GM23338 (cell line): Measurements from ENCODE around the gene ZNF287.

Experiments used
- CREB1 ChIP-seq: fragments of 250-450 bp; sonication (Bioruptor Pico); IDR thresholded peaks from 2 replicates; pipeline ENCODE4 v1.5.0; 2020; ENCODE audit warnings: low read depth, mild to moderate bottlenecking, moderate library complexity
- CTCF ChIP-seq, 2 experiments: fragments of 200-600 bp in 1 of 2; sonication (generic) in 1 of 2; conservative IDR thresholded peaks; 2 replicates each; pipeline versions ENCODE4 v1.5.1 to v1.6.1; 2016 to 2017; ENCODE audit warnings: antibody characterized with exemption in 2 of 2, low read depth in 2 of 2, mild to moderate bottlenecking in 2 of 2, moderate library complexity in 1 of 2
- EZH2 ChIP-seq: fragments of 200-600 bp; sonication (generic); IDR thresholded peaks from one replicate; pipeline ENCODE4 v1.8.0; 2017; ENCODE audit warnings: antibody characterized with exemption, mild to moderate bottlenecking, low read depth; ENCODE audit not compliant: unreplicated experiment
- EZH2phosphoT487 ChIP-seq: fragments of 200-600 bp; sonication (generic); IDR thresholded peaks from one replicate; pipeline ENCODE4 v1.8.1; 2018; ENCODE audit warnings: antibody characterized with exemption; ENCODE audit not compliant: unreplicated experiment
- JUNB ChIP-seq: IDR thresholded peaks from one replicate; pipeline ENCODE4 v1.6.1; 2016; ENCODE audit warnings: antibody characterized with exemption; ENCODE audit not compliant: unreplicated experiment
- POLR2AphosphoS5 ChIP-seq: IDR thresholded peaks from 2 replicates; pipeline ENCODE4 v1.6.1; 2016; ENCODE audit warnings: antibody characterized with exemption, low read depth
- STAT1 ChIP-seq: IDR thresholded peaks from one replicate; pipeline ENCODE4 v1.6.1; 2016; ENCODE audit warnings: antibody characterized with exemption; ENCODE audit not compliant: unreplicated experiment
- ZNF114 ChIP-seq: fragments of 250-450 bp; sonication (Bioruptor Pico); IDR thresholded peaks from 2 replicates; pipeline ENCODE4 v1.5.0; 2020; ENCODE audit warnings: mild to moderate bottlenecking, moderate library complexity
- ZNF331 ChIP-seq: fragments of 250-450 bp; sonication (Bioruptor Pico); IDR thresholded peaks from 2 replicates; pipeline ENCODE4 v1.5.0; 2020; ENCODE audit warnings: low read depth, mild to moderate bottlenecking, moderate library complexity
- ZNF462 ChIP-seq: fragments of 250-450 bp; sonication (Bioruptor Pico); IDR thresholded peaks from 2 replicates; pipeline ENCODE4 v1.5.0; 2020; ENCODE audit warnings: mild to moderate bottlenecking, moderate library complexity
- TF ChIP-seq, protein P1 (sequence below): IDR thresholded peaks from one replicate; pipeline ENCODE4 v1.6.1; 2018; ENCODE audit warnings: antibody characterized with exemption; ENCODE audit not compliant: unreplicated experiment
- TF ChIP-seq, protein P2 (sequence below): IDR thresholded peaks from 2 replicates; pipeline ENCODE4 v1.6.1; 2016; ENCODE audit warnings: antibody characterized with exemption

DNA sequence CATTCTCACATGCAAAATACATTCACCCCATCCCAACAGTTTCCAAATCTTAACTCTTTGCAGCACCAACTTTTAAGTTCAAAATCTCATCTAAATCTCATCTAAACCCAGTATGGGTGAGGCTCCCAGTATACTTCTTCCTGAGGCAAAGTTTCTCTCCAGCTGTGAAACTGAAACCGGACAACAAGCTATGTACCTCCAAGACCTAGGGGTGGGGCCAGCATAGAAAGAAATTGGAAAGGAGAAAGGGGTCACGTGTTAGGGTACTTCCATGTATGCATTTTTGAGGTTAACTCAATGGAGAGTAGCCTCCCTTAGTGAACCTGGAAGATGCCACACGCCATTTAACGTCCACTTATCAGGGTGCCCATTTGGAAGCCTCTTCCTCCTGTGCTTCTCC, 53.1 kb downstream of the ZNF287 start:
- TF ChIP-seq CTCF (conservative IDR thresholded peaks at IDR 0.05; ENCODE audit: low read depth in 2 of 2) (no peak), EZH2phosphoT487 (no peak), POLR2AphosphoS5 (no peak), JUNB (no peak), EZH2 (no peak), ZNF114 (CRISPR knock-in tag) (no peak), STAT1 (no peak), ZNF331 (CRISPR knock-in tag) (no peak), CREB1 (CRISPR knock-in tag) (no peak), ZNF462 (no peak)
- TF ChIP-seq, protein P1, sequence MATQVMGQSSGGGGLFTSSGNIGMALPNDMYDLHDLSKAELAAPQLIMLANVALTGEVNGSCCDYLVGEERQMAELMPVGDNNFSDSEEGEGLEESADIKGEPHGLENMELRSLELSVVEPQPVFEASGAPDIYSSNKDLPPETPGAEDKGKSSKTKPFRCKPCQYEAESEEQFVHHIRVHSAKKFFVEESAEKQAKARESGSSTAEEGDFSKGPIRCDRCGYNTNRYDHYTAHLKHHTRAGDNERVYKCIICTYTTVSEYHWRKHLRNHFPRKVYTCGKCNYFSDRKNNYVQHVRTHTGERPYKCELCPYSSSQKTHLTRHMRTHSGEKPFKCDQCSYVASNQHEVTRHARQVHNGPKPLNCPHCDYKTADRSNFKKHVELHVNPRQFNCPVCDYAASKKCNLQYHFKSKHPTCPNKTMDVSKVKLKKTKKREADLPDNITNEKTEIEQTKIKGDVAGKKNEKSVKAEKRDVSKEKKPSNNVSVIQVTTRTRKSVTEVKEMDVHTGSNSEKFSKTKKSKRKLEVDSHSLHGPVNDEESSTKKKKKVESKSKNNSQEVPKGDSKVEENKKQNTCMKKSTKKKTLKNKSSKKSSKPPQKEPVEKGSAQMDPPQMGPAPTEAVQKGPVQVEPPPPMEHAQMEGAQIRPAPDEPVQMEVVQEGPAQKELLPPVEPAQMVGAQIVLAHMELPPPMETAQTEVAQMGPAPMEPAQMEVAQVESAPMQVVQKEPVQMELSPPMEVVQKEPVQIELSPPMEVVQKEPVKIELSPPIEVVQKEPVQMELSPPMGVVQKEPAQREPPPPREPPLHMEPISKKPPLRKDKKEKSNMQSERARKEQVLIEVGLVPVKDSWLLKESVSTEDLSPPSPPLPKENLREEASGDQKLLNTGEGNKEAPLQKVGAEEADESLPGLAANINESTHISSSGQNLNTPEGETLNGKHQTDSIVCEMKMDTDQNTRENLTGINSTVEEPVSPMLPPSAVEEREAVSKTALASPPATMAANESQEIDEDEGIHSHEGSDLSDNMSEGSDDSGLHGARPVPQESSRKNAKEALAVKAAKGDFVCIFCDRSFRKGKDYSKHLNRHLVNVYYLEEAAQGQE = no peak
- TF ChIP-seq, protein P2, sequence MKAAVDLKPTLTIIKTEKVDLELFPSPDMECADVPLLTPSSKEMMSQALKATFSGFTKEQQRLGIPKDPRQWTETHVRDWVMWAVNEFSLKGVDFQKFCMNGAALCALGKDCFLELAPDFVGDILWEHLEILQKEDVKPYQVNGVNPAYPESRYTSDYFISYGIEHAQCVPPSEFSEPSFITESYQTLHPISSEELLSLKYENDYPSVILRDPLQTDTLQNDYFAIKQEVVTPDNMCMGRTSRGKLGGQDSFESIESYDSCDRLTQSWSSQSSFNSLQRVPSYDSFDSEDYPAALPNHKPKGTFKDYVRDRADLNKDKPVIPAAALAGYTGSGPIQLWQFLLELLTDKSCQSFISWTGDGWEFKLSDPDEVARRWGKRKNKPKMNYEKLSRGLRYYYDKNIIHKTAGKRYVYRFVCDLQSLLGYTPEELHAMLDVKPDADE = no peak
